WERI-Rb-1 (cell line): ENCODE measurements around the gene FAM76B.
"Not testable (repeated sequence)": the region's sequence is repeated elsewhere in the genome, so short reads cannot be mapped to it uniquely, and the experiment has no call there.

Experiments used
- DNase-seq: peaks from one replicate; pipeline ENCODE4 v3.0.0-alpha.2; 2020
- H3K27ac ChIP-seq: fragments of 250-450 bp; sonication (Bioruptor Pico); 2 replicates; pipeline ENCODE4 v1.5.1; 2020; ENCODE audit warnings: mild to moderate bottlenecking, moderate library complexity
- H3K27me3 ChIP-seq: fragments of 250-450 bp; sonication (Bioruptor Pico); 2 replicates; pipeline ENCODE4 v1.5.1; 2021; ENCODE audit warnings: mild to moderate bottlenecking, low read depth, moderate library complexity; ENCODE audit not compliant: insufficient read depth, severe bottlenecking
- H3K36me3 ChIP-seq: fragments of 250-450 bp; sonication (Bioruptor Pico); 2 replicates; pipeline ENCODE4 v1.5.1; 2020; ENCODE audit warnings: mild to moderate bottlenecking, moderate library complexity
- H3K4me3 ChIP-seq: 2 replicates; pipeline ENCODE4 v1.5.1; 2011; ENCODE audit warnings: low read depth, mild to moderate bottlenecking, control low read depth, low read length
- H3K9me3 ChIP-seq: fragments of 250-450 bp; sonication (Bioruptor Pico); 2 replicates; pipeline ENCODE4 v1.5.1; 2021; ENCODE audit warnings: mild to moderate bottlenecking, moderate library complexity; ENCODE audit not compliant: severe bottlenecking
- TF ChIP-seq, protein P1 (sequence below): IDR thresholded peaks from 2 replicates; pipeline ENCODE4 v1.5.1; 2011; ENCODE audit warnings: low read depth, mild to moderate bottlenecking, control low read depth, inconsistent platforms, low read length

FAM76B gene

DNA sequence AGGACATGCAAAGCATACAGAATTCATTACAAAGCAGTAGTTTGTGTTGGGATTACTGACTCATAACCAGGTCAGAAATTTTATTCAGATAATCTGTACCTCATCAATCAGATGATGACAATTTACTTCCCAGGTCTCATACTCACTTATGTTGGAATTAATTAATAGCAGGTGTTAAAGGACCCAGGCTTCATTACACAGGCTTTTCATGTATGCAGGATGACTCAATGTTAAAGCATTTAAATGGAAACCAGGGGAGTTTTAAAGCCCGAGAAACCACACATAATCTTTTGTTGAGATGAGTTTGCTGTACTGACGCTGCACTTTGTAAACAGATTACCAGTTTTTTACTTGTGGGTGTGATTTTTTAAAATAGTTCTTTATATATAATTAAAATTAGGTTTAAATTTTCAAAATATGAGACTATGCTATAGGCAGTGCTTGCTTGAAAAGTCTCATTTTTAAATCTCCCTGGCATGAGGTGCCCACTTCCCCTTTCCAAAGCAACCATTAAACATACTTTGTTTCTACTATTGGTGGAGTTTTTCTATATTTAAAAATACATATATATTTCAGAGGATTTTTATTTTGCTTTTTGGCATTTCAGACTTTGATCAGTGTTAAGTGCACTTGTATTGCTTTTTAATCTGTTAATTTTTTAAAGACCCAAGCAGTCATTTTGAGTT lies 41.8 kb upstream of the FAM76B start:
- Histone ChIP-seq H3K9me3 (no peaks in the 10 kb centered on the region), H3K36me3 (peaks cover 75% of the 10 kb centered on the region), H3K27me3 (no peaks in the 10 kb centered on the region), H3K27ac (no peak overlapping the region), H3K4me3 (no peak overlapping the region)
- no peak for DNase-seq
- TF ChIP-seq, protein P1, sequence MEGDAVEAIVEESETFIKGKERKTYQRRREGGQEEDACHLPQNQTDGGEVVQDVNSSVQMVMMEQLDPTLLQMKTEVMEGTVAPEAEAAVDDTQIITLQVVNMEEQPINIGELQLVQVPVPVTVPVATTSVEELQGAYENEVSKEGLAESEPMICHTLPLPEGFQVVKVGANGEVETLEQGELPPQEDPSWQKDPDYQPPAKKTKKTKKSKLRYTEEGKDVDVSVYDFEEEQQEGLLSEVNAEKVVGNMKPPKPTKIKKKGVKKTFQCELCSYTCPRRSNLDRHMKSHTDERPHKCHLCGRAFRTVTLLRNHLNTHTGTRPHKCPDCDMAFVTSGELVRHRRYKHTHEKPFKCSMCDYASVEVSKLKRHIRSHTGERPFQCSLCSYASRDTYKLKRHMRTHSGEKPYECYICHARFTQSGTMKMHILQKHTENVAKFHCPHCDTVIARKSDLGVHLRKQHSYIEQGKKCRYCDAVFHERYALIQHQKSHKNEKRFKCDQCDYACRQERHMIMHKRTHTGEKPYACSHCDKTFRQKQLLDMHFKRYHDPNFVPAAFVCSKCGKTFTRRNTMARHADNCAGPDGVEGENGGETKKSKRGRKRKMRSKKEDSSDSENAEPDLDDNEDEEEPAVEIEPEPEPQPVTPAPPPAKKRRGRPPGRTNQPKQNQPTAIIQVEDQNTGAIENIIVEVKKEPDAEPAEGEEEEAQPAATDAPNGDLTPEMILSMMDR = no peak

DNA sequence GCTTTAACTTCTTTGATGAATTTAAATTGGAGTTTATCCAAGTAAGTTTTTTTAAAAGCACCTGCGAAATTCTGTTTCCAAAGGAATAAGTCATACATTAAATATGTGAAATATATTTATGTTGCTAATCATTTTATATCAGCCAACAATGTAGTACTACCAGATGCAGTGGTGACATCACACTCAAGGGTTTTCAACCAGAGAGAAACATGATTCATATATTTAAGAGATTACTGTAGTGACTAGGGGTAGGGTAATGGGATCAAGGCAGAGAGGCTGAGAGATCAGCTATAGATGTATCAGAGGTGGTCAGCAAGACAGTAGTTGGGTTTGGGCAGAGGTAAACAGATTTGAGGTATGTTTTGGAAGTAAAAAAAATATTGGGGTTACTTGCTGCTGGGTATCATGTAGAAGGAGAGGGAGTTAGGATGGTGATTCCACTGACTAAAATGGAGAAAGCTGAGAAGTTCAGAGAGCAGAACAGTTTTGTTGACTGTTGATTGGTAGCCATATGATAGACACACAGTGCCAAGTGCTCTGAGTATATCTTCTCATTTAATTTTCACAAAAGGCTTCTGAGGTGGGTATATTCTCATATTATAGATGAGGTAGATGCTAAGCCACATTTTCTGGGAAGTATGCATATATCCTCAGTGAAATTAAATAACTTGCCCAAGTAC lies 40.1 kb upstream of the FAM76B start:
- TF ChIP-seq, protein P1 = no peak
- Histone ChIP-seq H3K4me3 (no peak overlapping the region), H3K9me3 (no peaks in the 10 kb centered on the region), H3K27ac (no peak overlapping the region), H3K27me3 (no peaks in the 10 kb centered on the region), H3K36me3 (peaks cover 63% of the 10 kb centered on the region)
- no peak for DNase-seq

DNA sequence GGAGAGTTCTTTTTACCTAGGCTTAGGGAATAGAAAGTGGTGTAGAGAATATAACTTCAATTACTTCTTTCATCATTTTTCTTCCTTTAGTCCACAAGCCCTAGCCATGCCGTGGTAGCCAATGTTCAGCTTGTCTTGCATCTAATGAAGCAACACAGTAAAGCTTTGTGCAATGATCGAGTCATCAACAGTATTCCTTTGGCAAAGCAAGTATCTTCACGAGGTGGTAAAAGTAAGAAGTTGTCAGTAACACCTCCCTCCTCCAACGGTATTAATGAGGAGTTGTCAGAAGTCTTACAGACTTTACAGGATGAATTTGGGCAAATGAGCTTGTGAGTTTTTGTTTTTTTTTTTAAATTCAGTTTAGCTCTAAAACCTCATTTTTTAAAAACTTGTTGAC lies 38.1 kb upstream of the FAM76B start:
- H3K4me3 ChIP-seq = no peak overlapping the region
- H3K27ac ChIP-seq = no peak overlapping the region
- no peak for DNase-seq
- no peaks in the 10 kb centered on the region for H3K9me3 ChIP-seq
- H3K27me3 ChIP-seq = no peaks in the 10 kb centered on the region
- TF ChIP-seq, protein P1 = no peak
- peaks cover 50% of the 10 kb centered on the region for H3K36me3 ChIP-seq

DNA sequence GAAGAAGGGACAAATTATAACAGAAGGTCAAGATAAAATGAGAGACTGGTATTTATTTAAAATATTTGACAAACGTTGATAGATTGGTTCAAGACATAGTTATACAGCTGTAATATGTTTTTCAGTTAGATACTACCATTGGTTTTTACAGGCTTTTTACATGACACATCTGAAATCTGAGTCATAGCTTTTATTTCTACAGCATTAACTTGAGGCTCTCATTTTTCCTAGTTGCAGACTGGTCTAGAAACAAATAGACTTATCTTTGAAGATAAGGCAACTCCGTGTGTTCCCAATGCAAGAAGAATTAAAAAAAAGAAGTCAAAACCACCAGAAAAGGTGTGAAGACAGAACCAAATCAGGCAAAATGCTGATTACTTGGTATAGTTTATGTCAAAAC lies 32.1 kb upstream of the FAM76B start:
- TF ChIP-seq, protein P1 = no peak
- peaks cover 40% of the 10 kb centered on the region for H3K36me3 ChIP-seq
- H3K4me3 ChIP-seq = no peak overlapping the region
- no peak overlapping the region for H3K27ac ChIP-seq
- no peaks in the 10 kb centered on the region for H3K9me3 ChIP-seq
- no peaks in the 10 kb centered on the region for H3K27me3 ChIP-seq
- no peak for DNase-seq

DNA sequence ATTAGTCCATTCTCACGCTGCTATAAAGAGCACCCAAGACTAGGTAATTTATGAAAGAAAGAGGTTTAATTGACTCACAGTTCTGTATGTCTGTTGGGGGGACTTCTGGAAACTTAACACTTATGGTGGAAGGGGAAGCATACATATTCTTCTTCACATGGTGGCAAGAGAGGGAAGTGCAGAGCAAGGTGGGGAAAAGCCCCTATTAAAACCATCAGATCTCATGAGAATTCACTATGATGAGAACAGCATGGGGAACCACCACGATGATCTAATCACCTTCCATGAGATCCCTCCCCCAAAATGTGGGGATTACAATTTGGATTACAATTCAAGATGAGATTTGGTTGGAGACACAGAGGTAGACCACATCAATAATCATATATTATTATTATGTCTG lies 26.5 kb upstream of the FAM76B start:
- TF ChIP-seq, protein P1 = no peak
- Histone ChIP-seq H3K9me3 (no peaks in the 10 kb centered on the region), H3K36me3 (peaks cover 32% of the 10 kb centered on the region), H3K27me3 (no peaks in the 10 kb centered on the region), H3K4me3 (no peak overlapping the region), H3K27ac (no peak overlapping the region)
- DNase-seq = no peak

DNA sequence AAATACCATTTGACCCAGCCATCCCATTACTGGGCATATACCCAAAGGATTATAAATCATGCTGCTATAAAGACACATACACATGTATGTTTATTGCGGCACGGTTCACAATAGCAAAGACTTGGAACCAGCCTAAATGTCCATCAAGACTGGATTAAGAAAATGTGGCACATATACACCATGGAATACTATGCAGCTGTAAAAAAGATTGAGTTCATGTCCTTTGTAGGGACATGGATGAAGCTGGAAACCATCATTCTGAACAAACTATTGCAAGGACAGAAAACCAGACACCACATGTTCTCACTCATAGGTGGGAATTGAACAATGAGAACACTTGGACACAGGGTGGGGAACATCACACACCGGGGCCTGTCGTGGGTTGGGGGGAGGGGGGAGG lies 21.5 kb upstream of the FAM76B start:
- H3K4me3 ChIP-seq, DNase-seq, H3K9me3 ChIP-seq, H3K27ac ChIP-seq, H3K27me3 ChIP-seq: not testable (repeated sequence)
- peaks cover 22% of the 10 kb centered on the region for H3K36me3 ChIP-seq

DNA sequence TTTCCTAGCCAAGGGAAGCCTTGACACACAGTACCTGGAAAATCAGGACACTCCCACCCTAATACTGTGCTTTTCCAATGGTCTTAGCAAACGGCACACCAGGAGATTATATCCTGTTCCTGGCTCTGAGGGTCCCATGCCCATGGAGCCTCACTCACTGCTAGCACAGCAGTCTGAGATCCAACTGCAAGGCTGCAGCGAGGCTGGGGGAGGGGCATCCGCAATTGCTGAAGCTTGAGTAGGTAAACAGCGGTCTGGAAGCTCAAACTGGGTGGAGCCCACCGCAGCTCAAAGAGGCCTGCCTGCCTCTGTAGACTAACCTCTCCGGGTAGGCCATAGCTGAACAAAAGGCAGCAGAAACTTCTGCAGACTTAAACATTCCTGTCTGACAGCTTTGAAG lies 16.9 kb upstream of the FAM76B start:
- not testable (repeated sequence) for H3K27me3 ChIP-seq, H3K27ac ChIP-seq, H3K9me3 ChIP-seq, DNase-seq, H3K4me3 ChIP-seq
- peaks cover 42% of the 10 kb centered on the region for H3K36me3 ChIP-seq
